ENCODE data around the gene RAPGEF5. TPM values are rescaled to one million over a fixed set of nuclear protein-coding genes. Genes with fewer than 3 reads are reported as not detected.

Gene RAPGEF5
- total and polyA plus RNA-seq, 12 donors = 5.1 to 87.0 (median 26.0) TPM

GRCh38 chr7:22208799-22209198 lies 148.2 kb downstream of the RAPGEF5 start:
- 62 to 68% (median 65%) methylated on average over 2 of the region's 2 CpGs for WGBS, 4 donors
- peaks cover 0 to 39% of the 10 kb centered on the region in 2 donors for H3K4me1 ChIP-seq (replicated peaks in 1 of 2)
- H3K9me3 ChIP-seq (replicated peaks in 1 of 3) = no peaks in the 10 kb centered on the region
- TF ChIP-seq POLR2A (IDR thresholded peaks at IDR 0.05) (no peak), CTCF (IDR thresholded peaks at IDR 0.05) (no peak)
- peak overlapping the region in 2 of 5 donors; percentile 13 to 30 for H3K27ac ChIP-seq
- DNase-seq = no peak
- no peaks in the 10 kb centered on the region for H3K36me3 ChIP-seq (replicated peaks in 1 of 2)
- H3K27me3 ChIP-seq = no peaks in the 10 kb centered on the region
- intact Hi-C loops (cut with DNase I) = no loop called here
- no peak overlapping the region for H3K4me3 ChIP-seq

- H3K27ac ChIP-seq = peak overlapping the region in 2 of 5 donors; percentile 30 to 32
- TF ChIP-seq POLR2A (IDR thresholded peaks at IDR 0.05) = no peak
- TF ChIP-seq CTCF (IDR thresholded peaks at IDR 0.05) = no peak
- no peaks in the 10 kb centered on the region for H3K36me3 ChIP-seq (replicated peaks in 1 of 2)
- no peaks in the 10 kb centered on the region for H3K27me3 ChIP-seq
- H3K4me3 ChIP-seq = no peak overlapping the region
- 63 to 74% (median 67%) methylated on average over 1 of the region's 1 CpG for WGBS, 4 donors
- H3K9me3 ChIP-seq (replicated peaks in 1 of 3) = no peaks in the 10 kb centered on the region
- peaks cover 0 to 39% of the 10 kb centered on the region in 2 donors for H3K4me1 ChIP-seq (replicated peaks in 1 of 2)
- no peak for DNase-seq
- intact Hi-C loops (cut with DNase I) = no loop called here
These were observed 149.2 kb downstream of the RAPGEF5 start for GRCh38 chr7:22207724-22208225.

GRCh38 chr7:22205631-22206030 lies 151.3 kb downstream of the RAPGEF5 start:
- no peaks in the 10 kb centered on the region for H3K27me3 ChIP-seq
- H3K36me3 ChIP-seq (replicated peaks in 1 of 2) = no peaks in the 10 kb centered on the region
- H3K9me3 ChIP-seq (replicated peaks in 1 of 3) = no peaks in the 10 kb centered on the region
- TF ChIP-seq POLR2A (IDR thresholded peaks at IDR 0.05) (no peak), CTCF (IDR thresholded peaks at IDR 0.05) (no peak)
- intact Hi-C loops (cut with DNase I) = no loop called here
- no peak overlapping the region for H3K4me3 ChIP-seq
- no peak for DNase-seq
- peaks cover 0 to 36% of the 10 kb centered on the region in 2 donors for H3K4me1 ChIP-seq (replicated peaks in 1 of 2)
- H3K27ac ChIP-seq = peak overlapping the region in 2 of 5 donors; percentile 22 to 53

- H3K9me3 ChIP-seq (replicated peaks in 1 of 3) = no peaks in the 10 kb centered on the region
- WGBS, 4 donors = 58 to 67% (median 61%) methylated on average over 4 of the region's 4 CpGs
- peaks cover 0 to 35% of the 10 kb centered on the region in 2 donors for H3K4me1 ChIP-seq (replicated peaks in 1 of 2)
- no peak overlapping the region for H3K4me3 ChIP-seq
- intact Hi-C loops (cut with DNase I) = no loop called here
- TF ChIP-seq POLR2A (IDR thresholded peaks at IDR 0.05) = no peak
- no peak for TF ChIP-seq CTCF (IDR thresholded peaks at IDR 0.05)
- no peaks in the 10 kb centered on the region for H3K36me3 ChIP-seq (replicated peaks in 1 of 2)
- DNase-seq = no peak
- no peaks in the 10 kb centered on the region for H3K27me3 ChIP-seq
- peak overlapping the region in 2 of 5 donors; percentile 53 to 55 for H3K27ac ChIP-seq
These were observed 152.6 kb downstream of the RAPGEF5 start for GRCh38 chr7:22204312-22204711.
